SK-N-SH (cell line): Measurements from ENCODE around the gene ADAMTS9.

Experiments used
- EZH2phosphoT487 ChIP-seq: fragments of 200-600 bp; sonication (generic); IDR thresholded peaks from 2 replicates; pipeline ENCODE4 v1.6.1; 2017; ENCODE audit warnings: low read depth, mixed run types, mild to moderate bottlenecking, antibody characterized with exemption, moderate library complexity, borderline replicate concordance
- FOXM1 ChIP-seq: IDR thresholded peaks from 2 replicates; pipeline ENCODE4 v1.4.0; 2012; ENCODE audit warnings: low read depth, mild to moderate bottlenecking
- JUND ChIP-seq: IDR thresholded peaks from 2 replicates; pipeline ENCODE4 v1.4.0; 2012
- REST ChIP-seq: IDR thresholded peaks from 2 replicates; pipeline ENCODE4 v1.6.1; 2012; ENCODE audit warnings: mild to moderate bottlenecking, low read depth, low read length, moderate library complexity
- TAF1 ChIP-seq: IDR thresholded peaks from 2 replicates; pipeline ENCODE4 v1.6.1; 2012; ENCODE audit warnings: low read depth, mild to moderate bottlenecking, low read length, moderate library complexity, borderline replicate concordance
- TCF12 ChIP-seq: IDR thresholded peaks from 2 replicates; pipeline ENCODE4 v1.4.0; 2012
- TF ChIP-seq, protein P1 (sequence below): fragments of 200-600 bp; sonication (generic); IDR thresholded peaks from 2 replicates; pipeline ENCODE4 v1.6.1; 2017; ENCODE audit warnings: antibody characterized with exemption, mild to moderate bottlenecking, moderate library complexity

- no peak for TF ChIP-seq TCF12
- TF ChIP-seq, protein P1, sequence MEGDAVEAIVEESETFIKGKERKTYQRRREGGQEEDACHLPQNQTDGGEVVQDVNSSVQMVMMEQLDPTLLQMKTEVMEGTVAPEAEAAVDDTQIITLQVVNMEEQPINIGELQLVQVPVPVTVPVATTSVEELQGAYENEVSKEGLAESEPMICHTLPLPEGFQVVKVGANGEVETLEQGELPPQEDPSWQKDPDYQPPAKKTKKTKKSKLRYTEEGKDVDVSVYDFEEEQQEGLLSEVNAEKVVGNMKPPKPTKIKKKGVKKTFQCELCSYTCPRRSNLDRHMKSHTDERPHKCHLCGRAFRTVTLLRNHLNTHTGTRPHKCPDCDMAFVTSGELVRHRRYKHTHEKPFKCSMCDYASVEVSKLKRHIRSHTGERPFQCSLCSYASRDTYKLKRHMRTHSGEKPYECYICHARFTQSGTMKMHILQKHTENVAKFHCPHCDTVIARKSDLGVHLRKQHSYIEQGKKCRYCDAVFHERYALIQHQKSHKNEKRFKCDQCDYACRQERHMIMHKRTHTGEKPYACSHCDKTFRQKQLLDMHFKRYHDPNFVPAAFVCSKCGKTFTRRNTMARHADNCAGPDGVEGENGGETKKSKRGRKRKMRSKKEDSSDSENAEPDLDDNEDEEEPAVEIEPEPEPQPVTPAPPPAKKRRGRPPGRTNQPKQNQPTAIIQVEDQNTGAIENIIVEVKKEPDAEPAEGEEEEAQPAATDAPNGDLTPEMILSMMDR, result no peak
- no peak for TF ChIP-seq TAF1
- TF ChIP-seq EZH2phosphoT487, result no peak
- TF ChIP-seq FOXM1, result no peak
- no peak for TF ChIP-seq JUND
- TF ChIP-seq REST, result no peak
These were observed 164.5 kb downstream of the ADAMTS9 start for GRCh38 chr3:64523324-64523723.
